ENCODE measurements around the gene CNTNAP2.

- TF ChIP-seq CTCF (IDR thresholded peaks at IDR 0.05), result no peak
- no peak for TF ChIP-seq POLR2A (IDR thresholded peaks at IDR 0.05)
Measured at GRCh38 chr7:146700015-146700560, 583.5 kb downstream of the CNTNAP2 start.

Data from testis (tissue), 2 donors.